ENCODE data around the gene OLA1.

OLA1 gene

DNA sequence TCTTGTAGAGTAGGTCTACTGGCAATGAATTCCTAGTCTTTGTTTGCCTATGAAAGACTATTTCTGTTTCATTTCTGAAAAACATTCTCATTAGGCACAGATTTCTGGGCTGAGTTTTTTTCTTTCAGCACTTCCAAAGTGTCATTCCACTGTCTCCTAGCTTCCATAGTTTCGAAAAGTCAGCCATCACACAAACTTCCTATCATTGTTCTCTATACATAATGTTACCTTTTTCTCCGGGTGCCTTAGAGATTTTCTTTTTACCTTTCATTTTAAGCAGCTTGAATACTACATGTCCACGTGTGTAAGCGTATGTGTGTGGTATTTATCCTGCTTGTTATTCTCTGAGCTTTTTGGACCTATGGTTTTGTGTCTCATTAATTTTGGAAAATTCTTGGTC, 55.7 kb downstream of the OLA1 start:
- DNase-seq (ENCODE audit: low spot score): no peak
- no peak overlapping the region for H3K27ac ChIP-seq
- ChIA-PET CTCF (no interaction called here), POLR2A (ENCODE audit: low non-redundant PET) (interaction anchor here (0.7 kb wide), 1 partner anchor 13 kb away, joined by 4 read pairs; no protein-coding TSS in a partner anchor)
- TF ChIP-seq, protein P1, sequence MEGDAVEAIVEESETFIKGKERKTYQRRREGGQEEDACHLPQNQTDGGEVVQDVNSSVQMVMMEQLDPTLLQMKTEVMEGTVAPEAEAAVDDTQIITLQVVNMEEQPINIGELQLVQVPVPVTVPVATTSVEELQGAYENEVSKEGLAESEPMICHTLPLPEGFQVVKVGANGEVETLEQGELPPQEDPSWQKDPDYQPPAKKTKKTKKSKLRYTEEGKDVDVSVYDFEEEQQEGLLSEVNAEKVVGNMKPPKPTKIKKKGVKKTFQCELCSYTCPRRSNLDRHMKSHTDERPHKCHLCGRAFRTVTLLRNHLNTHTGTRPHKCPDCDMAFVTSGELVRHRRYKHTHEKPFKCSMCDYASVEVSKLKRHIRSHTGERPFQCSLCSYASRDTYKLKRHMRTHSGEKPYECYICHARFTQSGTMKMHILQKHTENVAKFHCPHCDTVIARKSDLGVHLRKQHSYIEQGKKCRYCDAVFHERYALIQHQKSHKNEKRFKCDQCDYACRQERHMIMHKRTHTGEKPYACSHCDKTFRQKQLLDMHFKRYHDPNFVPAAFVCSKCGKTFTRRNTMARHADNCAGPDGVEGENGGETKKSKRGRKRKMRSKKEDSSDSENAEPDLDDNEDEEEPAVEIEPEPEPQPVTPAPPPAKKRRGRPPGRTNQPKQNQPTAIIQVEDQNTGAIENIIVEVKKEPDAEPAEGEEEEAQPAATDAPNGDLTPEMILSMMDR (conservative IDR thresholded peaks at IDR 0.05; ENCODE audit: low read depth): no peak

- no peak for DNase-seq (ENCODE audit: low spot score)
- POLR2A ChIA-PET (ENCODE audit: low non-redundant PET): no interaction called here
- CTCF ChIA-PET: no interaction called here
- H3K27ac ChIP-seq: no peak overlapping the region
- TF ChIP-seq, protein P1 (conservative IDR thresholded peaks at IDR 0.05; ENCODE audit: low read depth): no peak
Observed at GRCh38 chr2:174191342-174192074, 56.8 kb downstream of the OLA1 start.

GRCh38 chr2:174184915-174185314, 63.4 kb downstream of the OLA1 start:
- H3K27ac ChIP-seq: no peak overlapping the region
- TF ChIP-seq, protein P1 (conservative IDR thresholded peaks at IDR 0.05; ENCODE audit: low read depth): no peak
- no peak for DNase-seq (ENCODE audit: low spot score)
- POLR2A ChIA-PET (ENCODE audit: low non-redundant PET): no interaction called here
- CTCF ChIA-PET: no interaction called here

DNA sequence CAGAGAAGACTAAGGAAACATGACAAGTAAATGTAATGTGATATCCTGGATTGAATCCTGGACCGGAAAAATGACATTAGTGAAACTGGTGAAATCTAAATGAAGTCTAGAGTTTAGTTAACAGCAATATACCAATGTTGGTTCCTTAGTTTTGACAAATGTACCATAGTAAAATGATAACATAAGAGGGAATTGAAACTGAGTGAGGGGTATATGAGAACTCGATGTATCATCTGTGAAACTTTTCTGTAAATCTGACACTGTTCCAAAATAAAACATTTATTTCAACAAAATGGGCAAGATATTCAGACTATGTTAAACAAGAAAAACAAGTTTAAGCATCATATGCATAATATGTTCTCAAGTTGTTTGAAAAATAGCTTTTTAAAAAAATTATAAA, 63.8 kb downstream of the OLA1 start:
- POLR2A ChIA-PET (ENCODE audit: low non-redundant PET): no interaction called here
- CTCF ChIA-PET: no interaction called here
- no peak for DNase-seq (ENCODE audit: low spot score)
- TF ChIP-seq, protein P1 (conservative IDR thresholded peaks at IDR 0.05; ENCODE audit: low read depth): no peak
- no peak overlapping the region for H3K27ac ChIP-seq

GRCh38 chr2:174183076-174183475, 65.3 kb downstream of the OLA1 start:
- DNase-seq (ENCODE audit: low spot score): no peak
- no peak overlapping the region for H3K27ac ChIP-seq
- CTCF ChIA-PET: no interaction called here
- TF ChIP-seq, protein P1 (conservative IDR thresholded peaks at IDR 0.05; ENCODE audit: low read depth): no peak
- POLR2A ChIA-PET (ENCODE audit: low non-redundant PET): no interaction called here

- POLR2A ChIA-PET (ENCODE audit: low non-redundant PET): no interaction called here
- CTCF ChIA-PET: no interaction called here
- H3K27ac ChIP-seq: no peak overlapping the region
- DNase-seq (ENCODE audit: low spot score): no peak
- TF ChIP-seq, protein P1 (conservative IDR thresholded peaks at IDR 0.05; ENCODE audit: low read depth): no peak
Observed at GRCh38 chr2:174181368-174181767, 67.0 kb downstream of the OLA1 start.

Measured in RWPE1 (cell line).